ENCODE measurements around the gene FSIP2.

DNA sequence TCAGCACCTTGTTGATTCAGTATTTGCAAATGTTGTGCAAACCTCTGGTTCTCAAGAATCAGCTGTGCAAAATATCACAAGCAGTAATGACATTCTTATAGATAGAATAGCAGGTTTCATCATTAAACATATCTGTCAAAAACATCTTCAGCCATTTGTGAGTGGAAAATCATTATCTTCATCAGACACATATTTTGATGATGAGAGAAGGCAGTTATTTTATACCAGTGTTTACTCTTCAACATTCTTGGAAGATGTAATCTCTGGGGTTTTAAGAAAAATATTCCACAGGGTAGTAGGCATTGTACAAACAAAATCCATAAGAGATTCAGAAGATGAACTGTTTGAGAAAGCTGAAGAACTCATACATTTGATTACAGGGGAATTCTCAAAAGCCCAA, 64.3 kb downstream of the FSIP2 start:
- TF ChIP-seq, protein P1, sequence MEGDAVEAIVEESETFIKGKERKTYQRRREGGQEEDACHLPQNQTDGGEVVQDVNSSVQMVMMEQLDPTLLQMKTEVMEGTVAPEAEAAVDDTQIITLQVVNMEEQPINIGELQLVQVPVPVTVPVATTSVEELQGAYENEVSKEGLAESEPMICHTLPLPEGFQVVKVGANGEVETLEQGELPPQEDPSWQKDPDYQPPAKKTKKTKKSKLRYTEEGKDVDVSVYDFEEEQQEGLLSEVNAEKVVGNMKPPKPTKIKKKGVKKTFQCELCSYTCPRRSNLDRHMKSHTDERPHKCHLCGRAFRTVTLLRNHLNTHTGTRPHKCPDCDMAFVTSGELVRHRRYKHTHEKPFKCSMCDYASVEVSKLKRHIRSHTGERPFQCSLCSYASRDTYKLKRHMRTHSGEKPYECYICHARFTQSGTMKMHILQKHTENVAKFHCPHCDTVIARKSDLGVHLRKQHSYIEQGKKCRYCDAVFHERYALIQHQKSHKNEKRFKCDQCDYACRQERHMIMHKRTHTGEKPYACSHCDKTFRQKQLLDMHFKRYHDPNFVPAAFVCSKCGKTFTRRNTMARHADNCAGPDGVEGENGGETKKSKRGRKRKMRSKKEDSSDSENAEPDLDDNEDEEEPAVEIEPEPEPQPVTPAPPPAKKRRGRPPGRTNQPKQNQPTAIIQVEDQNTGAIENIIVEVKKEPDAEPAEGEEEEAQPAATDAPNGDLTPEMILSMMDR (IDR thresholded peaks at IDR 0.05; ENCODE audit: insufficient read depth, low read depth, low read length): no peak
- no peak for TF ChIP-seq EZH2 (IDR thresholded peaks at IDR 0.05; ENCODE audit: insufficient read depth, low read length)
